WTC11 (cell line): ENCODE results near the gene PNMA8A.

Source experiments
- CREB1 ChIP-seq: sonication (generic); formaldehyde crosslinking; IDR thresholded peaks from 2 replicates; pipeline ENCODE4 v1.8.0; 2023; ENCODE audit warnings: mild to moderate bottlenecking, missing genetic modification reagents
- CTCF ChIP-seq: fragments of 200-600 bp; IDR thresholded peaks from 2 replicates; pipeline ENCODE4 v1.8.0; 2022; ENCODE audit warnings: antibody characterized with exemption
- E2F1 ChIP-seq: sonication (generic); formaldehyde crosslinking; IDR thresholded peaks from 2 replicates; pipeline ENCODE4 v1.8.0; 2022; ENCODE audit warnings: mild to moderate bottlenecking, missing genetic modification reagents
- MAX ChIP-seq: sonication (generic); formaldehyde crosslinking; IDR thresholded peaks from 2 replicates; pipeline ENCODE4 v1.8.0; 2022; ENCODE audit warnings: mild to moderate bottlenecking, missing genetic modification reagents
- SMAD4 ChIP-seq: sonication (generic); formaldehyde crosslinking; IDR thresholded peaks from 2 replicates; pipeline ENCODE4 v1.8.0; 2022; ENCODE audit warnings: mild to moderate bottlenecking, missing genetic modification reagents
- SP1 ChIP-seq: sonication (generic); formaldehyde crosslinking; conservative IDR thresholded peaks from 2 replicates; pipeline ENCODE4 v1.8.1; 2022; ENCODE audit warnings: missing genetic modification reagents
- TCF7 ChIP-seq: sonication (generic); formaldehyde crosslinking; IDR thresholded peaks from 2 replicates; pipeline ENCODE4 v1.8.0; 2022; ENCODE audit warnings: mild to moderate bottlenecking, low read depth, missing genetic modification reagents, moderate library complexity

- TF ChIP-seq SP1, result no peak
- no peak for TF ChIP-seq E2F1 (CRISPR knock-in tag)
- TF ChIP-seq CTCF, result no peak
- no peak for TF ChIP-seq TCF7 (CRISPR knock-in tag)
- no peak for TF ChIP-seq SMAD4 (CRISPR knock-in tag)
- TF ChIP-seq MAX, result no peak
- no peak for TF ChIP-seq CREB1
These were observed 4.7 kb downstream of the PNMA8A start for GRCh38 chr19:46466536-46467196.
